ENCODE measurements around the gene DDX17.

DDX17 gene

GRCh38 chr22:38446018-38446601, 60.0 kb downstream of the DDX17 start:
- DNase-seq: no peak

GRCh38 chr22:38444783-38445182, 61.3 kb downstream of the DDX17 start:
- DNase-seq: no peak

GRCh38 chr22:38443628-38444521, 62.2 kb downstream of the DDX17 start:
- DNase-seq: no peak

GRCh38 chr22:38442967-38443627, 63.0 kb downstream of the DDX17 start:
- no peak for DNase-seq

GRCh38 chr22:38441620-38442287, 64.4 kb downstream of the DDX17 start:
- DNase-seq: no peak

GRCh38 chr22:38440747-38441350, 65.3 kb downstream of the DDX17 start:
- DNase-seq: no peak

- no peak for DNase-seq
Observed at GRCh38 chr22:38437416-38437815, 68.7 kb downstream of the DDX17 start.

GRCh38 chr22:38436629-38437395, 69.3 kb downstream of the DDX17 start:
- no peak for DNase-seq

- DNase-seq: no peak
Observed at GRCh38 chr22:38435965-38436364, 70.1 kb downstream of the DDX17 start.

- no peak for DNase-seq
Observed at GRCh38 chr22:38435010-38435409, 71.1 kb downstream of the DDX17 start.

- no peak for DNase-seq
Observed at GRCh38 chr22:38433871-38434270, 72.2 kb downstream of the DDX17 start.

All from KG1 (cell line).